NOMO-1 (cell line): ENCODE results near the gene TF.
"Not testable (repeated sequence)": the region's sequence is repeated elsewhere in the genome, so short reads cannot be mapped to it uniquely, and the experiment has no call there.

ENCODE experiments used
- DNase-seq, 2 experiments: peaks; one replicate each; lab custom pipeline; 2025; ENCODE audit not compliant: unreplicated experiment in 2 of 2; lab: John Stamatoyannopoulos, UW

Gene TF

DNA sequence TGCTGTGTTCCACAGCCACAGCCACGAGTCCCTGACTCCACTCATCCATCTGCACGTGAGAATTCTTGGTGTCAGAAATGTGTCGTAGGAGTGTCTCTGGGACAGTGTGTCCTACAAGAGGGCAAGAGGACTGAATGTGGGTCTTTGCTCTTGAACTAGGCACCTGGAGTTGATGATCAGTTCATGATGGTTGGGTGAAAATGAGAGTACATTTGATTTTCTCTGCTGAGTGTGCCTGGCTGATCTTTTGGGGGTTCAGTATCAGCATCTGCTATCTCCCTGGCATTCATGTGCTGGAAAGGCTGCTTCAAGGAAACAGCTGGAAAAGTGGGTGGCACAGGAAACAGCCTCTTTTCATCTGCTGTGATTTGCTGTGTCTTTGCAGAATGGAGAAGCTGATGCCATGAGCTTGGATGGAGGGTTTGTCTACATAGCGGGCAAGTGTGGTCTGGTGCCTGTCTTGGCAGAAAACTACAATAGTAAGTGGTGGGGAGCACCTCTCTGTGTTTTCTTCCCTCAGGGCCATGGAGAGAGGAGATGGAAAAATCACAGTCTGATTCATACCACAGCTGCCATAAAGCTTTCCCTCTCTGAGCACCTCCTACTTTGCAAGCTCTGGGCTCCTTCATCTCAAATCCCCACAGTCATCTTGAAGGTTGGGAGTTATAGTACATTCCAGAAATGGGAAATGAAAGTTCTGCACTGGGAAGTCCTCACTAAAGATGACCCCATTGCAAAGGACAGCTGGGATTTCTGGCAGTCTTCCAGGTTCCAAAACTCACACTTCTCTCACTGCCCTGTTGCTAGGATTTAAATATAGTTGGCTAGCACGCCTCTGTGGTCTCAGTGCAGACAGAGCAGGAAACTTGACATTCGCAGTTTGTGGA, 17.8 kb downstream of the TF start:
- DNase-seq: no peak

DNA sequence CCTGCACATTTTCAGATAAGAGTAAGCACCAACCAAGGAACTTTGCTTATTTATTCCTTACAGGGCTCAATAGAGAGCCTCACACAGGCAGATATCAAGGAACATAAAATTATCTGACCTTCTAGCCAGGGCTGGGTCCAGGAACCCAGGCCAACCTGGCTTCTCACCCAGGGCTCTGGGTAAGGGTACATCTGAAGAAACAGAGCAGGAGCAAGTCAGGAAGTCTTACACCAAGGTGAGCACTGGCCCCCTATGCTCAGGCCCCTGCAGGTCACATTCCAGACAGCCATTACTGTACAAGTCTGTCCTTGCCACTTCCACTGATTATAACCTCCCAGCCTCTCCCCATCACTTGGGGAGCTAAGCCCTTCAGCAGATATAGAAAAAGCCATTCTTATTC, 19.1 kb downstream of the TF start:
- DNase-seq: no peak

GRCh38 chr3:133767607-133768006, 21.4 kb downstream of the TF start:
- no peak for DNase-seq

DNA sequence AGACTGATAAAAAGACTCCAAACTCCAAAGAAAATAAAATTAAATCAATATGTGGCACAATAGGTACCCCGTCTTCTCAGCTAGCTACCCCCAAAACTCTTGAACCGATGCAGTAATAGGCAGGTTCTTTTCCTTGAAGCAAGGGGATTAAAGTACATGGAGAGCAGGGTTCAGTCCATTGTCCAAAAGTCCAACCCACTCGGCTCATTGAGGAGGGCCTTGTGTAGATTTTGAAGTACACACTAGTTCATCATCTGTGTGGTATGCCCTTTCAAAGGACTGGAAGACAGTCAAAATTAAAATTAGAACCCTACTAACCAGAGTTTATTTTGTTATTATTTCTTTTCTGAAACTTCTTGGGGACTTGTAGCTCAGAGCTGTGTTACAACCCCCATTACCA, 23.3 kb downstream of the TF start:
- no peak for DNase-seq

- no peak for DNase-seq
Observed at GRCh38 chr3:133773732-133774131, 27.5 kb downstream of the TF start.

DNA sequence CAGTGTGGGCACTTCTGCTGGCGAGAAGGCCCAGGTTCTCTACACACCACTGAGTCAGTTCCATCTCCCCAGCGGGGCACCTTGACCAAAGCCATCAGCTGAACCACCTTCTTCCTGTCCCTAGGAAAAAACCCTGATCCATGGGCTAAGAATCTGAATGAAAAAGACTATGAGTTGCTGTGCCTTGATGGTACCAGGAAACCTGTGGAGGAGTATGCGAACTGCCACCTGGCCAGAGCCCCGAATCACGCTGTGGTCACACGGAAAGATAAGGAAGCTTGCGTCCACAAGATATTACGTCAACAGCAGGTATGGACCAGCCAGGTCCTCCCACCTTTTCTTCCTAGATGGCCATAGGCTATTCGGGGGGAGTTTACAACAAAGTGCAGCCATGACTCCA, 29.1 kb downstream of the TF start:
- DNase-seq: no peak

DNA sequence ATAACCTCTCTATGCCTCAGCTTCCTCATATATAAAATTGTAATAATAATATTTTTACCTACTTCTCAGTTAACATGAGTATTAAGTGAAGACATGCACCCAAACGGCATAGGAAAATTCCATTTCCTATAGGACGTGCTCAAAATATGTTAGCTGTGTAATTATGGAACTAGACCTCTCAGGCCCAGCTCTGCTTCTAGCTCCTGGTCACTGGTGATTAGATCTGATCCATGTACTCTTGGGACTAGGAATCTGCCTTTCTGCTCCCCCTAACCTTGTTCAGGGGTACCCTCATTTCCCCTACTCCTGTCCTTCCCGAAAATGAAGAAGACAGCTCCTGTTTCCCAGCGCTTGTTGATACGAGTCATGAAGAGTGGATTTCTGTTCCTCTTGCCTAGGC, 29.6 kb downstream of the TF start:
- DNase-seq: no peak

DNA sequence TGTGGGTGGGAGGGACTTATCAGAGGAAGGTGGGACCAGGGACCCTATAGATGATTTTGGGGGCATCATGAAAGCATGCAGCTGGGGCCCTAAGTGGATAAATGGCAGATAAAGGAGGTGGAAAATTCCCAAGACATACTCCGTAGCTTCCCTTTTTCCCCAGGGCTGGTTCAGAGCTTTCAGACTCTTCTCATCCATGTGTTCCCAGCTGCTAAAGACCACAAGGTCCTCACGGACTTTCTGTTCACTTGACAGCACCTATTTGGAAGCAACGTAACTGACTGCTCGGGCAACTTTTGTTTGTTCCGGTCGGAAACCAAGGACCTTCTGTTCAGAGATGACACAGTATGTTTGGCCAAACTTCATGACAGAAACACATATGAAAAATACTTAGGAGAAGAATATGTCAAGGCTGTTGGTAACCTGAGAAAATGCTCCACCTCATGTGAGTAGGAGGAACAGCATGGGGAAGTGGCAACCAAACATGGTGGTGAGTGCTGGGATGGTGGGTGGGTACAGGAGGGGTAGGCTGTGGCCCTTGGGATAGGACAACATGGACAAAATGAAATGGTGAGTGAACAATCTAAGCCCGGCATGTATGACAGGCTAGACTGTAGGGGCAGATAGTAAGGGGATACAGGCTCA, 30.7 kb downstream of the TF start:
- no peak for DNase-seq

- DNase-seq: no peak
Observed at GRCh38 chr3:133777807-133778568, 31.8 kb downstream of the TF start.

GRCh38 chr3:133779626-133780203, 33.5 kb downstream of the TF start:
- no peak for DNase-seq

GRCh38 chr3:133780756-133781155, 34.6 kb downstream of the TF start:
- not testable (repeated sequence) for DNase-seq

GRCh38 chr3:133781570-133781969, 35.4 kb downstream of the TF start:
- DNase-seq: no peak

- DNase-seq: no peak
Observed at GRCh38 chr3:133782454-133782853, 36.3 kb downstream of the TF start.

DNA sequence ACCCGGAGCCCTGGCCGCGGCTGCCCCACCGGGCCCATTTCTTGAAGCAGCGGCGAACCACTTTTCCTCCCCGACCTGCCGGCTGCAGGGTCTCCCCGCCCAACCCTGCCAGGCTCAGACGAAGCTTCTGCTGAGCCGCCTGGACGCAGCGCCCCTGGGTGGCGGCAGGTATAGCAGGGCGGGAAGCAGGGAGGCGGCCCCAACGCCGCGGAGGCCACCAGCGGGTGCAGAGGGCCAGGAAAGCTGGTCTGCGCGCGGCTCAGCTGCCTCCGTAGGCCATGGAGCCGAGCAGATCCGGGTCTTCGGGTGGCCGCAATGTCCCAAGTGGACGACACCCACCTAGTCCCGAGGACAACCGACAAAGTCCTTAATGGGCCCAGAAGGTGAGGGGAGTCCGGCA, 37.6 kb downstream of the TF start:
- DNase-seq: no peak

GRCh38 chr3:133788024-133788423, 41.8 kb downstream of the TF start:
- no peak for DNase-seq

- no peak for DNase-seq
Observed at GRCh38 chr3:133792171-133792763, 46.1 kb downstream of the TF start.

GRCh38 chr3:133797396-133798105, 51.4 kb downstream of the TF start:
- DNase-seq: no peak

DNA sequence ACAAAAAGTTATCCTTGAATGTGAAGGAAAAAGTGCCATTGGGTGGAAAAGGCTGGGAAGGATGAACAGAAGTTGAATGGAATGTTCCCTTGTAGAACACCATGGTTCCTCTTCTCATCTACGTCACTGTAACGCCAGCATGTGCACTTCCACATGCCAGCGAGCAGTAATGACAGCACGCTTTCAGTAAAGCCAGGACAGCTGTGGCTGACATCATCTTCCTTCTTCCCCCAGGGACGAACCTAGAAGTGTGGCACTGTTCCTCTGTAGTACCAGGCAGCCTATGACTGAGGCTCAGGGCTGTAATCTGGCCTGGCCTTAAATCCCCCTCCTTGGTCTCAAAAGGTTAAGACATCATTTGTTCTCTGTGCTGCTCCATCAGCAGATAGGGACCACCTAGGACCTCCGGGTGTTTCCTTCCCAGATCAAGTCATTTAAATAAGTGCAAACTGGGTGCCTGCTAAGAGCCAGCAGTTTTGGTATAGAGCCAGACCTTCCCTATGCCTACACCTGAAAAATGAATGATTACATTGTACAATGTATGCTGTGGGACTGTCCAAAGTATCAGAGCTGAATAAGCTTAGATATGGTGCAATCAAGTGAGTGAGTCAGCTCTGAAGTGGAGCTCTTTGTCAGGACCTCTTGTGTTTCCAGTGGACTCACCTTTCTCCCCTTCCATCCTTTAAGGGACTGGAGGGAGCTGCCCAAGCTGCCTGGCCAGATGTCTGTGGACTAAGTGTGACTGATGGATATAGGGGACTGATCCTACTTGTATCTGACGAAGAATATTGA, 53.8 kb downstream of the TF start:
- peak in 1 of 2 experiments; percentile 29 for DNase-seq

DNA sequence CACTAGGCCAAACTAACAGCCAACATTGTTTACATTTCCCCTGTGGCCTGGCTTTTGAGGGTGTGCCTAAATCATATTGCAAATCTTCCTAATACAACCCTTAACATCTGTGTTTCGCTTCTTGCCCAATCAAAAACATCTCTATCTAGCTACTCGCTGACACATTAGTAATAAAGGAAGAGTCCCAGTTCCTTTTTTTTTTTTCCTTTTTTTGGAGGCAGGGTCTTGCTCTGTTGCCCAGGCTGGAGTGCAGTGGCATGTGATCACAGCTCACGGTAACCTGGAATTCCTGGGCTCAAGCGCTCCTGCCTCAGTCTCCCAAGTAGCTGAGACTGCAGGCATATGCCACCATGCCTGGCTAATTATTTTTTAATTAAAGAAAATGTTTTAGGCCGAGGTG, 57.3 kb downstream of the TF start:
- DNase-seq: peak; percentile 21 to 52
